Naive thymus-derived CD8-positive, alpha-beta T cell (primary cell): ENCODE measurements around the gene NRXN3. TPM values are rescaled to one million over a fixed set of nuclear protein-coding genes. Genes with fewer than 3 reads are reported as not detected.

Source experiments
- ATAC-seq, 2 donors: fragments of 150-1000 bp; cut with Tn5 transposase in 1 of 2; sonication (Bioruptor Pico), chemical (Tn5 transposase) in 1 of 2; 1 replicate in 1 of 2; 2 replicates in 1 of 2; pipeline ENCODE4 v1.10.0; 2021; ENCODE audit warnings: mild to moderate bottlenecking in 2 of 2, moderate library complexity in 2 of 2
- POLR2A ChIA-PET: fragments of 350-600 bp; sonication (Branson Sonifier 250); formaldehyde crosslinking; loops from one replicate; lab custom pipeline; 2021; ENCODE audit warnings: antibody characterized with exemption; lab: Charles Lee
- DNase-seq, 10 donors: peaks; one replicate each; pipeline versions ENCODE4 v3.0.0 to v3.0.0-alpha.2; 2020 to 2022
- H3K27ac Mint-ChIP-seq, 10 donors: one replicate each; pipeline ENCODE4 v1.8.0; 2020 to 2022; ENCODE audit warnings: mild to moderate bottlenecking in 10 of 10, mixed read lengths in 10 of 10, moderate library complexity in 4 of 10, inconsistent platforms in 1 of 10
- H3K27me3 Mint-ChIP-seq, 5 donors: one replicate each; pipeline ENCODE4 v1.8.0; 2021 to 2022; ENCODE audit warnings: mixed read lengths in 5 of 5
- H3K36me3 Mint-ChIP-seq, 3 donors: one replicate each; pipeline ENCODE4 v1.8.0; 2020 to 2022; ENCODE audit warnings: mixed read lengths in 3 of 3, mild to moderate bottlenecking in 2 of 3, inconsistent platforms in 1 of 3
- H3K4me1 Mint-ChIP-seq, 4 donors: one replicate each; pipeline ENCODE4 v1.8.0; 2021 to 2022; ENCODE audit warnings: mixed read lengths in 4 of 4
- H3K4me3 Mint-ChIP-seq, 10 donors: one replicate each; pipeline ENCODE4 v1.8.0; 2020 to 2022; ENCODE audit warnings: mild to moderate bottlenecking in 10 of 10, mixed read lengths in 10 of 10, moderate library complexity in 6 of 10, inconsistent platforms in 1 of 10
- H3K9me3 Mint-ChIP-seq, 9 donors: one replicate each; pipeline ENCODE4 v1.8.0; 2020 to 2022; ENCODE audit warnings: mixed read lengths in 9 of 9, mild to moderate bottlenecking in 3 of 9, inconsistent platforms in 1 of 9, moderate library complexity in 1 of 9
- polyA plus RNA-seq, 3 donors: library from polyadenylated mRNA; unstranded; fragments of 300-500 nt; fragmentation: Illumina TruSeq; gene quantifications; one replicate each; pipeline ENCODE4 v1.2.3, GENCODE V29; 2021
- total RNA-seq, 8 experiments: library from RNA in 2 of 8; stranded (reverse) in 2 of 8; gene quantifications; one replicate each; pipeline ENCODE4 v1.2.3 and lab custom pipeline; 2021 to 2026

NRXN3 gene
- total and polyA plus RNA-seq, 5 experiments from 2014 or later: not detected

- POLR2A ChIA-PET: no interaction called here
- H3K27me3 Mint-ChIP-seq: peaks cover 0 to 3% (median 0%) of the 10 kb centered on the region in 5 donors
- peaks cover 0 to 2% (median 0%) of the 10 kb centered on the region in 9 donors for H3K9me3 Mint-ChIP-seq
- no peak overlapping the region for H3K4me3 Mint-ChIP-seq
- H3K4me1 Mint-ChIP-seq: no peaks in the 10 kb centered on the region
- H3K27ac Mint-ChIP-seq: no peak overlapping the region
- DNase-seq (no peak), ATAC-seq (no peak)
- H3K36me3 Mint-ChIP-seq: no peaks in the 10 kb centered on the region
Observed at GRCh38 chr14:79841433-79841832, 1671.3 kb downstream of the NRXN3 start.

- Mint-ChIP-seq H3K27ac (no peak overlapping the region), H3K9me3 (peaks cover 0 to 2% (median 0%) of the 10 kb centered on the region in 9 donors), H3K27me3 (peaks cover 0 to 3% (median 0%) of the 10 kb centered on the region in 5 donors), H3K4me3 (no peak overlapping the region), H3K4me1 (no peaks in the 10 kb centered on the region), H3K36me3 (no peaks in the 10 kb centered on the region)
- DNase-seq (no peak), ATAC-seq (no peak)
- POLR2A ChIA-PET: no interaction called here
Observed at GRCh38 chr14:79842270-79842669, 1672.1 kb downstream of the NRXN3 start.

- POLR2A ChIA-PET: no interaction called here
- ATAC-seq (no peak), DNase-seq (no peak)
- Mint-ChIP-seq H3K27ac (no peak overlapping the region), H3K4me3 (no peak overlapping the region), H3K9me3 (peaks cover 0 to 13% (median 4%) of the 10 kb centered on the region in 9 donors), H3K4me1 (no peaks in the 10 kb centered on the region), H3K36me3 (no peaks in the 10 kb centered on the region), H3K27me3 (no peaks in the 10 kb centered on the region)
Observed at GRCh38 chr14:79852950-79853744, 1683.0 kb downstream of the NRXN3 start.

GRCh38 chr14:79855789-79856188 is 1685.6 kb downstream of the NRXN3 start:
- H3K27ac Mint-ChIP-seq: no peak overlapping the region
- ATAC-seq (no peak), DNase-seq (no peak)
- H3K4me1 Mint-ChIP-seq: no peaks in the 10 kb centered on the region
- peaks cover 0 to 7% (median 3%) of the 10 kb centered on the region in 9 donors for H3K9me3 Mint-ChIP-seq
- H3K36me3 Mint-ChIP-seq: no peaks in the 10 kb centered on the region
- POLR2A ChIA-PET: no interaction called here
- no peak overlapping the region for H3K4me3 Mint-ChIP-seq
- no peaks in the 10 kb centered on the region for H3K27me3 Mint-ChIP-seq

- H3K27me3 Mint-ChIP-seq: peaks cover 0 to under 1% (median 0%) of the 10 kb centered on the region in 5 donors
- POLR2A ChIA-PET: no interaction called here
- H3K4me1 Mint-ChIP-seq: no peaks in the 10 kb centered on the region
- no peaks in the 10 kb centered on the region for H3K36me3 Mint-ChIP-seq
- peaks cover 0 to 7% (median 3%) of the 10 kb centered on the region in 9 donors for H3K9me3 Mint-ChIP-seq
- DNase-seq: no peak
- no peak overlapping the region for H3K4me3 Mint-ChIP-seq
- ATAC-seq: no peak
- H3K27ac Mint-ChIP-seq: no peak overlapping the region
Observed at GRCh38 chr14:79856381-79856780, 1686.2 kb downstream of the NRXN3 start.

GRCh38 chr14:79861111-79861510 is 1690.9 kb downstream of the NRXN3 start:
- no peak overlapping the region for H3K4me3 Mint-ChIP-seq
- no peaks in the 10 kb centered on the region for H3K36me3 Mint-ChIP-seq
- H3K9me3 Mint-ChIP-seq: peaks cover 0 to 6% (median 3%) of the 10 kb centered on the region in 9 donors
- no peaks in the 10 kb centered on the region for H3K4me1 Mint-ChIP-seq
- peaks cover 0 to 3% (median 0%) of the 10 kb centered on the region in 5 donors for H3K27me3 Mint-ChIP-seq
- ATAC-seq (no peak), DNase-seq (no peak)
- POLR2A ChIA-PET: no interaction called here
- H3K27ac Mint-ChIP-seq: peak overlapping the region in 1 of 10 donors; percentile 73

- DNase-seq (no peak), ATAC-seq (no peak)
- peaks cover 0 to 3% (median 0%) of the 10 kb centered on the region in 5 donors for H3K27me3 Mint-ChIP-seq
- H3K36me3 Mint-ChIP-seq: no peaks in the 10 kb centered on the region
- peaks cover 0 to 9% (median 5%) of the 10 kb centered on the region in 9 donors for H3K9me3 Mint-ChIP-seq
- H3K27ac Mint-ChIP-seq: no peak overlapping the region
- no peak overlapping the region for H3K4me3 Mint-ChIP-seq
- POLR2A ChIA-PET: no interaction called here
- H3K4me1 Mint-ChIP-seq: no peaks in the 10 kb centered on the region
Observed at GRCh38 chr14:79862045-79862444, 1691.9 kb downstream of the NRXN3 start.

- H3K27me3 Mint-ChIP-seq: peaks cover 0 to 3% (median 0%) of the 10 kb centered on the region in 5 donors
- peaks cover 0 to 21% (median 3%) of the 10 kb centered on the region in 9 donors for H3K9me3 Mint-ChIP-seq
- no peaks in the 10 kb centered on the region for H3K4me1 Mint-ChIP-seq
- ATAC-seq: no peak
- no peak overlapping the region for H3K27ac Mint-ChIP-seq
- H3K4me3 Mint-ChIP-seq: no peak overlapping the region
- no peak for DNase-seq
- H3K36me3 Mint-ChIP-seq: no peaks in the 10 kb centered on the region
- POLR2A ChIA-PET: no interaction called here
Observed at GRCh38 chr14:79871136-79871535, 1701.0 kb downstream of the NRXN3 start.

GRCh38 chr14:79878229-79878628 is 1708.1 kb downstream of the NRXN3 start:
- H3K27ac Mint-ChIP-seq: no peak overlapping the region
- H3K36me3 Mint-ChIP-seq: no peaks in the 10 kb centered on the region
- H3K4me1 Mint-ChIP-seq: no peaks in the 10 kb centered on the region
- peaks cover 0 to 3% (median 2%) of the 10 kb centered on the region in 5 donors for H3K27me3 Mint-ChIP-seq
- POLR2A ChIA-PET: no interaction called here
- peaks cover 0 to 15% (median 3%) of the 10 kb centered on the region in 9 donors for H3K9me3 Mint-ChIP-seq
- H3K4me3 Mint-ChIP-seq: no peak overlapping the region
- ATAC-seq: no peak
- DNase-seq: no peak

- Mint-ChIP-seq H3K4me3 (no peak overlapping the region), H3K36me3 (no peaks in the 10 kb centered on the region), H3K9me3 (peaks cover 0 to 13% (median 3%) of the 10 kb centered on the region in 9 donors), H3K27ac (no peak overlapping the region), H3K4me1 (no peaks in the 10 kb centered on the region), H3K27me3 (peaks cover 0 to 3% (median 2%) of the 10 kb centered on the region in 5 donors)
- ATAC-seq (no peak), DNase-seq (no peak)
- POLR2A ChIA-PET: no interaction called here
Observed at GRCh38 chr14:79878785-79879184, 1708.6 kb downstream of the NRXN3 start.

GRCh38 chr14:79881299-79881698 is 1711.1 kb downstream of the NRXN3 start:
- no peak overlapping the region for H3K27ac Mint-ChIP-seq
- POLR2A ChIA-PET: no interaction called here
- no peaks in the 10 kb centered on the region for H3K4me1 Mint-ChIP-seq
- no peaks in the 10 kb centered on the region for H3K36me3 Mint-ChIP-seq
- peaks cover 0 to 8% (median 2%) of the 10 kb centered on the region in 9 donors for H3K9me3 Mint-ChIP-seq
- ATAC-seq (no peak), DNase-seq (no peak)
- no peak overlapping the region for H3K4me3 Mint-ChIP-seq
- peaks cover 0 to 3% (median 0%) of the 10 kb centered on the region in 5 donors for H3K27me3 Mint-ChIP-seq

- Mint-ChIP-seq H3K36me3 (no peaks in the 10 kb centered on the region), H3K27ac (no peak overlapping the region), H3K9me3 (peaks cover 0 to 2% (median 0%) of the 10 kb centered on the region in 9 donors), H3K4me3 (no peak overlapping the region), H3K4me1 (no peaks in the 10 kb centered on the region), H3K27me3 (peaks cover 0 to 3% (median 0%) of the 10 kb centered on the region in 5 donors)
- no peak for ATAC-seq
- POLR2A ChIA-PET: no interaction called here
- no peak for DNase-seq
Observed at GRCh38 chr14:79890527-79890926, 1720.4 kb downstream of the NRXN3 start.

GRCh38 chr14:79896009-79896408 is 1725.8 kb downstream of the NRXN3 start:
- POLR2A ChIA-PET: no interaction called here

More at GRCh38 chr14:79896009-79896408, 1725.8 kb downstream of the NRXN3 start:
- Mint-ChIP-seq H3K27ac (no peak overlapping the region), H3K27me3 (peaks cover 0 to 4% (median 0%) of the 10 kb centered on the region in 5 donors), H3K9me3 (peaks cover 0 to 18% (median 2%) of the 10 kb centered on the region in 9 donors), H3K4me1 (no peaks in the 10 kb centered on the region), H3K4me3 (no peak overlapping the region), H3K36me3 (no peaks in the 10 kb centered on the region)
- ATAC-seq (no peak), DNase-seq (no peak)
